ENCODE data around the gene MILR1.

- TF ChIP-seq, protein P1, sequence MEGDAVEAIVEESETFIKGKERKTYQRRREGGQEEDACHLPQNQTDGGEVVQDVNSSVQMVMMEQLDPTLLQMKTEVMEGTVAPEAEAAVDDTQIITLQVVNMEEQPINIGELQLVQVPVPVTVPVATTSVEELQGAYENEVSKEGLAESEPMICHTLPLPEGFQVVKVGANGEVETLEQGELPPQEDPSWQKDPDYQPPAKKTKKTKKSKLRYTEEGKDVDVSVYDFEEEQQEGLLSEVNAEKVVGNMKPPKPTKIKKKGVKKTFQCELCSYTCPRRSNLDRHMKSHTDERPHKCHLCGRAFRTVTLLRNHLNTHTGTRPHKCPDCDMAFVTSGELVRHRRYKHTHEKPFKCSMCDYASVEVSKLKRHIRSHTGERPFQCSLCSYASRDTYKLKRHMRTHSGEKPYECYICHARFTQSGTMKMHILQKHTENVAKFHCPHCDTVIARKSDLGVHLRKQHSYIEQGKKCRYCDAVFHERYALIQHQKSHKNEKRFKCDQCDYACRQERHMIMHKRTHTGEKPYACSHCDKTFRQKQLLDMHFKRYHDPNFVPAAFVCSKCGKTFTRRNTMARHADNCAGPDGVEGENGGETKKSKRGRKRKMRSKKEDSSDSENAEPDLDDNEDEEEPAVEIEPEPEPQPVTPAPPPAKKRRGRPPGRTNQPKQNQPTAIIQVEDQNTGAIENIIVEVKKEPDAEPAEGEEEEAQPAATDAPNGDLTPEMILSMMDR (conservative IDR thresholded peaks at IDR 0.05; ENCODE audit: low read depth in 2 of 2) = no peak
- TF ChIP-seq EZH2phosphoT487 (IDR thresholded peaks at IDR 0.05; ENCODE audit: unreplicated experiment) (no peak), POLR2AphosphoS5 (IDR thresholded peaks at IDR 0.05; ENCODE audit: low read depth) (no peak), EZH2 (IDR thresholded peaks at IDR 0.05; ENCODE audit: low read depth, unreplicated experiment) (no peak), JUNB (IDR thresholded peaks at IDR 0.05; ENCODE audit: unreplicated experiment) (no peak), NANOG (IDR thresholded peaks at IDR 0.05; ENCODE audit: borderline replicate concordance) (no peak), CREB1 (CRISPR knock-in tag; IDR thresholded peaks at IDR 0.05; ENCODE audit: low read depth) (no peak)
- TF ChIP-seq, protein P2, sequence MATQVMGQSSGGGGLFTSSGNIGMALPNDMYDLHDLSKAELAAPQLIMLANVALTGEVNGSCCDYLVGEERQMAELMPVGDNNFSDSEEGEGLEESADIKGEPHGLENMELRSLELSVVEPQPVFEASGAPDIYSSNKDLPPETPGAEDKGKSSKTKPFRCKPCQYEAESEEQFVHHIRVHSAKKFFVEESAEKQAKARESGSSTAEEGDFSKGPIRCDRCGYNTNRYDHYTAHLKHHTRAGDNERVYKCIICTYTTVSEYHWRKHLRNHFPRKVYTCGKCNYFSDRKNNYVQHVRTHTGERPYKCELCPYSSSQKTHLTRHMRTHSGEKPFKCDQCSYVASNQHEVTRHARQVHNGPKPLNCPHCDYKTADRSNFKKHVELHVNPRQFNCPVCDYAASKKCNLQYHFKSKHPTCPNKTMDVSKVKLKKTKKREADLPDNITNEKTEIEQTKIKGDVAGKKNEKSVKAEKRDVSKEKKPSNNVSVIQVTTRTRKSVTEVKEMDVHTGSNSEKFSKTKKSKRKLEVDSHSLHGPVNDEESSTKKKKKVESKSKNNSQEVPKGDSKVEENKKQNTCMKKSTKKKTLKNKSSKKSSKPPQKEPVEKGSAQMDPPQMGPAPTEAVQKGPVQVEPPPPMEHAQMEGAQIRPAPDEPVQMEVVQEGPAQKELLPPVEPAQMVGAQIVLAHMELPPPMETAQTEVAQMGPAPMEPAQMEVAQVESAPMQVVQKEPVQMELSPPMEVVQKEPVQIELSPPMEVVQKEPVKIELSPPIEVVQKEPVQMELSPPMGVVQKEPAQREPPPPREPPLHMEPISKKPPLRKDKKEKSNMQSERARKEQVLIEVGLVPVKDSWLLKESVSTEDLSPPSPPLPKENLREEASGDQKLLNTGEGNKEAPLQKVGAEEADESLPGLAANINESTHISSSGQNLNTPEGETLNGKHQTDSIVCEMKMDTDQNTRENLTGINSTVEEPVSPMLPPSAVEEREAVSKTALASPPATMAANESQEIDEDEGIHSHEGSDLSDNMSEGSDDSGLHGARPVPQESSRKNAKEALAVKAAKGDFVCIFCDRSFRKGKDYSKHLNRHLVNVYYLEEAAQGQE (IDR thresholded peaks at IDR 0.05; ENCODE audit: unreplicated experiment) = no peak
Observed at GRCh38 chr17:64460955-64461354, 12.0 kb downstream of the MILR1 start.
